Kidney epithelial cell (primary cell): Measurements from ENCODE around the gene CYTH4. TPM values are rescaled to one million over a fixed set of nuclear protein-coding genes. Genes with fewer than 3 reads are reported as not detected.

Experiments
- DNase-seq: peaks from one replicate; pipeline ENCODE4 v3.0.0-alpha.2; 2010; ENCODE audit warnings: low read depth
- H3K27me3 ChIP-seq: 2 replicates; pipeline ENCODE4 v1.6.0; 2011; ENCODE audit warnings: low read length; ENCODE audit not compliant: control insufficient read depth, insufficient read depth
- H3K36me3 ChIP-seq: 2 replicates; pipeline ENCODE4 v1.5.1; 2011; ENCODE audit warnings: low read length; ENCODE audit not compliant: control insufficient read depth, insufficient read depth
- H3K4me3 ChIP-seq: 2 replicates; pipeline ENCODE4 v1.5.1; 2011; ENCODE audit warnings: low read depth, mild to moderate bottlenecking, control low read depth, low read length
- total RNA-seq: library from RNA; depleted of rRNA; stranded (reverse); fragments of >200 nt; gene quantifications from 2 replicates; pipeline ENCODE4 v1.2.3, GENCODE V29; 2015
- TF ChIP-seq, protein P1 (sequence below): IDR thresholded peaks from 2 replicates; pipeline ENCODE4 v1.5.1; 2011; ENCODE audit warnings: mild to moderate bottlenecking, moderate library complexity, low read length, control low read depth, inconsistent platforms; ENCODE audit not compliant: insufficient read depth, poor library complexity, severe bottlenecking

Gene CYTH4
- total RNA-seq, 1 donor from 2014 or later = not detected

DNA sequence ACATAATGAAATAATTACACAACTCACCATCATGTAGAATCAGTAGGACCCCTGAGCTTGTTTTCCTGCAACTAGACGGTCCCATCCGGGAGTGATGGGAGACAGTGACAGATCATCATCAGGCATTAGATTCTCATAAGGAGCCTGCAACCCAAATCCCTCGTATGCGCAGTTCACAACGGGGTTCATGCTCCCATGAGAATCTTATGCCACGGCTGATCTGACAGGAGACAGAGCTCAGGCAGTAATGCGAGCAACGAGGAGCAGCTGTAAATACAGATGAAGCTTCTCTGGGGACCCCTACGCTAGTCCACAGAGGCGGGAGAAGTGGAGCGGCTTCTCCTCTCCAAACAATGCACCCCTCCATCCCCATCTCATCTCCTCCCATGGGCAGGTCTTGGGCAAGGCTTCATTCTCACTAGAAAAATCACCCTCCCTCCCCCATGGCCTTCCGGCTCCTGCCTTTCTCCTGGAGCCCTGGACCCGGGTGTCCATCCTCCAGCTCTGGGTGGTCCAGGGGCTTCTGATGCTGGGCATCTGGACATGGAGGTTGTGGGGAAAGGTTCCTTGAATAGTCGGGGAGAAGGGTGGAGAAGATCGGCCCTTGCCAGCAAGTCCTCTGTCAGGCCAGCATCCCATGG, 22.0 kb upstream of the CYTH4 start:
- Histone ChIP-seq H3K4me3 (no peak overlapping the region), H3K27me3 (peaks cover 6% of the 10 kb centered on the region), H3K36me3 (no peaks in the 10 kb centered on the region)
- no peak for DNase-seq
- TF ChIP-seq, protein P1, sequence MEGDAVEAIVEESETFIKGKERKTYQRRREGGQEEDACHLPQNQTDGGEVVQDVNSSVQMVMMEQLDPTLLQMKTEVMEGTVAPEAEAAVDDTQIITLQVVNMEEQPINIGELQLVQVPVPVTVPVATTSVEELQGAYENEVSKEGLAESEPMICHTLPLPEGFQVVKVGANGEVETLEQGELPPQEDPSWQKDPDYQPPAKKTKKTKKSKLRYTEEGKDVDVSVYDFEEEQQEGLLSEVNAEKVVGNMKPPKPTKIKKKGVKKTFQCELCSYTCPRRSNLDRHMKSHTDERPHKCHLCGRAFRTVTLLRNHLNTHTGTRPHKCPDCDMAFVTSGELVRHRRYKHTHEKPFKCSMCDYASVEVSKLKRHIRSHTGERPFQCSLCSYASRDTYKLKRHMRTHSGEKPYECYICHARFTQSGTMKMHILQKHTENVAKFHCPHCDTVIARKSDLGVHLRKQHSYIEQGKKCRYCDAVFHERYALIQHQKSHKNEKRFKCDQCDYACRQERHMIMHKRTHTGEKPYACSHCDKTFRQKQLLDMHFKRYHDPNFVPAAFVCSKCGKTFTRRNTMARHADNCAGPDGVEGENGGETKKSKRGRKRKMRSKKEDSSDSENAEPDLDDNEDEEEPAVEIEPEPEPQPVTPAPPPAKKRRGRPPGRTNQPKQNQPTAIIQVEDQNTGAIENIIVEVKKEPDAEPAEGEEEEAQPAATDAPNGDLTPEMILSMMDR = no peak

DNA sequence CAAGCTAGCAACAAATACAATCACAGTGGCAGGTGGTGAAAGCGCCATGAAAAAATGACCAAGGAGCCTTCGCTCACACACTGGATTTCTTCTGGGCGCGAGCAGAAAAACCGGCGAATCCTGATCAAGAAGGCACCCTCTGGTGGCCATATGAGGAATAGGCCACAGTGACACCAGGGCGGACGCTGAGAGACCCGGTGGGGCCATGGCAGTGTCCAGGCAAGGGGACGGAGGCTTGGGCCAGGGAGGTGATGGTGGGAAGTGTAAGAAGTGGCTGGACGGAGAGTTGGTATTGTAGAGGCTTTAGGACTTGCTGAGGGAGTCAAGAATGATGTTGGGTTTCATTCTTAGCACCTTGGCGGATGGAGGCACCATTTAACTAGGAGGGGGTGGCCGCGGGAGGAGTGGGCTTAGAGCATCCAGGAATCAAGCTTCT, 21.4 kb upstream of the CYTH4 start:
- TF ChIP-seq, protein P1 = peak; percentile 93
- Histone ChIP-seq H3K27me3 (peaks cover 6% of the 10 kb centered on the region), H3K4me3 (no peak overlapping the region), H3K36me3 (no peaks in the 10 kb centered on the region)
- no peak for DNase-seq

DNA sequence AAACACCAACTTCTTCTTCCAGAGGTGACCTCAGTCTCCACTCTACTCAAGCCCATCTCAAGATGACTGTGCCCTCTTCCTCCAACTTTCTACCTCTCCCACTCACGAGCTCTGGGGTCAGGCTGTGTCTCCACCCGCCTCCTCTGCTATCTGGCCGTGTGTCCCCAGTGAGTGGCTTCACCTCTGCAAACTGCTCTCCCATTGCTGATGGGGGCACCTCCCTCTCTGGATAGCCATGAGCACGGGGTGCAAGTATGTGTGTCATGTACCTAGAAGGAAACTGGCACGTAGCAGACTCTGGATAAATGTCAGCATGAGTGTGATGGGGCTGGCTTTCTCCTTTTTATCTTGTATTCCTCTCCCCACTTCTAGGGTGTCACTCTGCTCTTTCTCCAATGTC, 20.0 kb upstream of the CYTH4 start:
- Histone ChIP-seq H3K27me3 (peaks cover 6% of the 10 kb centered on the region), H3K4me3 (no peak overlapping the region), H3K36me3 (no peaks in the 10 kb centered on the region)
- DNase-seq = no peak
- TF ChIP-seq, protein P1 = no peak

DNA sequence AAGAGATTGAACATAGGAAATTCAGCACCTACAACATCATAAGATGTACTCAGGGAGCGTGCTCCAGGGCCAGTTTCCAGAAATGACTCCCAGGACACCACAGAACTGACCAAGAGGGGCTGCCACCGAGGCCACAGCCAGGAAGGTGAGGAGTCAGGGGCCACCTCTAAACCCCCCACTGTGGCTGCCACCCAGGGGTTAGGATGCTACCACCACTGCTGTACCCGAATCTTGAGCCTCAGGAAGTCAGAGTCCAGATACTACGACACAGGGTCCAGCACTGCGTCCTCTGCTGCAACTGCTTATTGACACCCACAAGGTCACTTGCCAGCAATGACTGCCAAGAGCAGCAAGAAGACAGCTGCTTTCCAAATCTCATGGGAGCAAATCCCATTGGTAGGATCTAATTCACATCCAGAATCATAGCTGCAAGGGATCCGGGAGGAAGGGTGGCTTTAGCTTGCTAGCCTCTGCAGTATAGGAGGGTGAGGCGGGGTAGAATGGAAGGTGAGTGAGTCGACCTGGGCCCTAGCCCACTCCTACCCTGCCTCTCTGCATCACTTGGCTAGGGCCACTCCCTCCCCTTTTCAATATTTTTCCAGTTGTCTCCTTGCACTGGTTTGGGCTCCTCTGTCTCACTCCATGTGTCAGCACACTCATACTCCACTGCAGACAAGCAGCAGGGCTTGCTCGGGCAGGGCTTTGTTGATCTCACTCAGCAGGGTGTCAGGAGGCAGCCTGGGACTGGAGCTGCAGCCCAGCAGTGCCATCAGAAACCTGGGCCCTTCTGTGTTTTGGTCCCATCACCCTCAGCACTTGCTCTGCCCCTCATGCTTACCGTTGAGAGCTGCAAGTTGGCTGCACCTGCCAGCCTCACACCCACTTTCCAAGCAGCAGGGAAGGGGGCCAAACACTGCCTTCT, 18.1 kb upstream of the CYTH4 start:
- H3K36me3 ChIP-seq = no peaks in the 10 kb centered on the region
- DNase-seq = no peak
- peaks cover 6% of the 10 kb centered on the region for H3K27me3 ChIP-seq
- TF ChIP-seq, protein P1 = no peak
- no peak overlapping the region for H3K4me3 ChIP-seq

DNA sequence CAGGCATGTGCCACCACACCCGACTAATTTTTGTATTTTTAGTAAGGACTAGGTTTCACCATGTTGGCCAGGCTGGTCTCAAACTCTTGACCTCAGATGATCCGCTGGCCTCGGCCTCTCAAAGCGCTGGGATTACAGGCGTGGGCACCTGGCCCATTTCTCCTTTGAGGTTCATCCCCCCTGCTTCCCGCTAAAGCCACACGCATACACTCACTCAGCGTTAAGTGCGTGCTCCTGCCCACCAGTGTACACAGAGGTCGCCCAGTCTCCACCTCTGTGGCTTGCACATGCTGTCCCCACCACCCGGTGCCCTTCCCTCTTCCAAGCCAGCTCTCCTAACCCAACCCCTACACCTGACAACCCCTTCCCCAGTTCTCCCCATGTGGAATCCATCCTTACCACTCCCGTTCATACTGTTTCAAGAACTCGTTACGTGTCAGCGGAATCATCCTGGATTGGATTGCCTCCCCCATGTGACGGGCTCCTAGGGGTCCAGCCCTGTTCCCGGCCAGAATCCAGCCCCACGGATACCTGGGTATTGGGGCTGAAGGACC, 15.7 kb upstream of the CYTH4 start:
- Histone ChIP-seq H3K4me3 (no peak overlapping the region), H3K36me3 (no peaks in the 10 kb centered on the region), H3K27me3 (no peaks in the 10 kb centered on the region)
- TF ChIP-seq, protein P1 = no peak
- no peak for DNase-seq
